Esophagus squamous epithelium (tissue), 5 donors: Measurements from ENCODE around the gene DNAH10. TPM values are rescaled to one million over a fixed set of nuclear protein-coding genes. Genes with fewer than 3 reads are reported as not detected.

Experiments
- DNase-seq: peaks from one replicate; lab custom pipeline; 2025; lab: John Stamatoyannopoulos, UW
- H3K27ac ChIP-seq, 4 donors: fragments of 200-600 bp; sonication (generic); one replicate each; pipeline ENCODE4 v1.5.1; 2016 to 2019; ENCODE audit warnings: mild to moderate bottlenecking in 1 of 4
- H3K27me3 ChIP-seq, 4 donors: fragments of 200-600 bp; sonication (generic); 1 replicate in 3 of 4; 2 replicates in 1 of 4; pipeline versions ENCODE4 v1.5.1 to v1.6.0; 2017 to 2021; ENCODE audit warnings: antibody characterized with exemption in 1 of 4
- H3K36me3 ChIP-seq, 3 donors: fragments of 200-600 bp; sonication (generic); one replicate each; pipeline ENCODE4 v1.5.1; 2016 to 2019
- H3K4me1 ChIP-seq, 3 donors: fragments of 200-600 bp; sonication (generic); one replicate each; pipeline ENCODE4 v1.5.1; 2017 to 2019
- H3K4me3 ChIP-seq, 4 donors: fragments of 200-600 bp; sonication (generic); 1 replicate in 3 of 4; 2 replicates in 1 of 4; pipeline ENCODE4 v1.5.1; 2016 to 2019; ENCODE audit warnings: mild to moderate bottlenecking in 2 of 4, moderate library complexity in 1 of 4
- H3K9me3 ChIP-seq, 3 donors: fragments of 200-600 bp; sonication (generic); one replicate each; pipeline ENCODE4 v1.5.1; 2016 to 2019
- CTCF ChIP-seq, 6 experiments: fragments of 450-650 bp in 4 of 6; fragments of 200-600 bp in 2 of 6; sonication (generic) in 2 of 6; IDR thresholded peaks; one replicate each; pipeline ENCODE4 v1.5.1; 2016 to 2019; ENCODE audit warnings: antibody characterized with exemption in 6 of 6, mild to moderate bottlenecking in 4 of 6, moderate library complexity in 4 of 6
- POLR2A ChIP-seq, 4 donors: fragments of 450-650 bp; IDR thresholded peaks; one replicate each; pipeline ENCODE4 v1.6.1; 2017; ENCODE audit warnings: antibody characterized with exemption in 4 of 4, mild to moderate bottlenecking in 4 of 4, moderate library complexity in 3 of 4
- WGBS, 2 donors: methylation state at CpG; one replicate each; pipeline ENCODE4 v1.1.5; 2018; 5-methylcytosine and 5-hydroxymethylcytosine counted together
- intact Hi-C: fragments of 100-400 bp; cut with DNase I; formaldehyde crosslinking; loops from one replicate; pipeline ENCODE4 v1.15.0; 2022
- total RNA-seq, 4 donors: library from RNA; depleted of rRNA; stranded (reverse); fragments of >200 nt; gene quantifications; one replicate each; pipeline ENCODE4 v1.1.0, GENCODE V29; 2016
- donor health status: DM: yes; HTN: yes; CAD: no.

DNAH10 gene
- total RNA-seq, 4 donors from 2014 or later = not detected

GRCh38 chr12:123732251-123732650, 29.9 kb upstream of the DNAH10 start:
- no peaks in the 10 kb centered on the region for H3K27me3 ChIP-seq
- no peak for DNase-seq
- intact Hi-C loops = no loop called here
- peaks cover 0 to 100% (median 5%) of the 10 kb centered on the region in 3 donors for H3K36me3 ChIP-seq
- no peaks in the 10 kb centered on the region for H3K4me1 ChIP-seq
- no peaks in the 10 kb centered on the region for H3K9me3 ChIP-seq
- no peak overlapping the region for H3K4me3 ChIP-seq
- no peak overlapping the region for H3K27ac ChIP-seq
- TF ChIP-seq CTCF (IDR thresholded peaks at IDR 0.05) (no peak), POLR2A (IDR thresholded peaks at IDR 0.05) (no peak)
- 92 to 93% methylated on average over 12 of the region's 12 CpGs for WGBS, 2 donors

GRCh38 chr12:123733229-123733628, 28.9 kb upstream of the DNAH10 start:
- Histone ChIP-seq H3K36me3 (peaks cover 0 to 100% (median 7%) of the 10 kb centered on the region in 3 donors), H3K9me3 (no peaks in the 10 kb centered on the region), H3K4me3 (no peak overlapping the region), H3K4me1 (no peaks in the 10 kb centered on the region), H3K27ac (no peak overlapping the region), H3K27me3 (no peaks in the 10 kb centered on the region)
- no peak for DNase-seq
- intact Hi-C loops = no loop called here
- 80 to 97% methylated on average over 5 to 8 of the region's 10 CpGs for WGBS, 2 donors
- TF ChIP-seq CTCF (IDR thresholded peaks at IDR 0.05) (no peak), POLR2A (IDR thresholded peaks at IDR 0.05) (no peak)

GRCh38 chr12:123734268-123734667, 27.8 kb upstream of the DNAH10 start:
- Histone ChIP-seq H3K4me3 (no peak overlapping the region), H3K27ac (no peak overlapping the region), H3K27me3 (no peaks in the 10 kb centered on the region), H3K36me3 (peaks cover 6 to 100% (median 14%) of the 10 kb centered on the region in 3 donors), H3K4me1 (no peaks in the 10 kb centered on the region), H3K9me3 (no peaks in the 10 kb centered on the region)
- 81 to 82% methylated on average over 5 of the region's 5 CpGs for WGBS, 2 donors
- no peak for DNase-seq
- TF ChIP-seq CTCF (IDR thresholded peaks at IDR 0.05) (no peak), POLR2A (IDR thresholded peaks at IDR 0.05) (no peak)
- intact Hi-C loops = no loop called here

GRCh38 chr12:123741937-123742572, 20.0 kb upstream of the DNAH10 start:
- H3K9me3 ChIP-seq = no peaks in the 10 kb centered on the region
- intact Hi-C loops = no loop called here
- peaks cover 23 to 96% (median 28%) of the 10 kb centered on the region in 3 donors for H3K36me3 ChIP-seq
- H3K27me3 ChIP-seq = no peaks in the 10 kb centered on the region
- DNase-seq = no peak
- peaks cover 0 to 5% (median 0%) of the 10 kb centered on the region in 3 donors for H3K4me1 ChIP-seq
- 88 to 90% methylated on average over 8 to 11 of the region's 14 CpGs for WGBS, 2 donors
- H3K4me3 ChIP-seq = no peak overlapping the region
- no peak overlapping the region for H3K27ac ChIP-seq
- TF ChIP-seq POLR2A (IDR thresholded peaks at IDR 0.05) = no peak
- TF ChIP-seq CTCF (IDR thresholded peaks at IDR 0.05) = no peak

- intact Hi-C loops = no loop called here
- TF ChIP-seq POLR2A (IDR thresholded peaks at IDR 0.05) (no peak), CTCF (IDR thresholded peaks at IDR 0.05) (no peak)
- Histone ChIP-seq H3K9me3 (no peaks in the 10 kb centered on the region), H3K36me3 (peaks cover 23 to 93% (median 24%) of the 10 kb centered on the region in 3 donors), H3K27me3 (no peaks in the 10 kb centered on the region), H3K27ac (no peak overlapping the region), H3K4me1 (peaks cover 0 to 14% (median 0%) of the 10 kb centered on the region in 3 donors), H3K4me3 (no peak overlapping the region)
- 74 to 76% methylated on average over 8 of the region's 10 CpGs for WGBS, 2 donors
- no peak for DNase-seq
Measured at GRCh38 chr12:123743002-123743401, 19.1 kb upstream of the DNAH10 start.
